HTR-8/SVneo (cell line): Measurements from ENCODE around the gene PPP4R1.

ENCODE experiments used
- DNase-seq: peaks from one replicate; pipeline ENCODE4 v3.0.0; 2011; ENCODE audit warnings: low spot score, mixed read lengths; ENCODE audit not compliant: insufficient read length
- FAIRE-seq: peaks from 2 replicates; lab custom pipeline; 2011; peaks lifted over from hg19 to GRCh38; lab: Jason Lieb, UNC

PPP4R1 gene

GRCh38 chr18:9597609-9598008 is 16.8 kb downstream of the PPP4R1 start:
- FAIRE-seq (no peak), DNase-seq (no peak)

- FAIRE-seq = no peak
- no peak for DNase-seq
These were observed 17.4 kb downstream of the PPP4R1 start for GRCh38 chr18:9596843-9597526.

- no peak for DNase-seq
- FAIRE-seq = no peak
These were observed 18.1 kb downstream of the PPP4R1 start for GRCh38 chr18:9596226-9596625.

DNA sequence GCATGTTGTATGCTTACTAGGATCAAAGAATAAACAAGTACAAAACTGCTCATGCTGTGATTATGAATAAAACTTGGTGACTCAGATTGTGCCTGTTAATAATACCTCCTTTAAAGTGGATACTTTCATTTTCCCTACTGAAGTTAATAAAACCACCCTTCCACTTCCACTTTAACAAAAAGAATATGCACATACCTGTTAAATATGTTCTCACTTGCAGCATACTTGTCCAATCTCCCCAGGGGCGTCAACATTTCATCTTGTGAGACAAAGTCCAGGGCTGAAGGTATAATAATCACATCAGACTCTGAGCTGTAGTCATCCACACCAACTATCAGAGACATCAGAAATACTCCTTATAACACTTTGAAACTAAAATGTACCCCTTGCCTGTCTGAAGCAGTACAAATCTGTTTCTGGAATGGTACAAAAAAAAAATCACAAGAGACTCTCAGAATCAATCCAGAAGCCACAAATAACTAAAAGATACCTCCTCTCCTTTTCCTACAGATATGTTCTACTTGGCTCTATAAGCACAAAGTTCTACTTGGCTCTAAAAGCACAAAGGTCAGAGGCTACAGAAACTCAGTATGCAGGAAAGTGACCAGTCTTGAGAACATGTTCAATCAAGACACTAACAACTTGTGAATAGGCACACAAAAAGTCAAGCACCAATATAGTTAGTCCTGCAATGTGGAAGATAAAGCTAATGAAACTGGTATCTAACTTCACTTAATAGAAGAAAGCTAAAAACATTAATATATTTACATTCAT is 19.3 kb downstream of the PPP4R1 start:
- DNase-seq (no peak), FAIRE-seq (no peak)

GRCh38 chr18:9587924-9588323 is 26.4 kb downstream of the PPP4R1 start:
- FAIRE-seq (no peak), DNase-seq (no peak)

DNA sequence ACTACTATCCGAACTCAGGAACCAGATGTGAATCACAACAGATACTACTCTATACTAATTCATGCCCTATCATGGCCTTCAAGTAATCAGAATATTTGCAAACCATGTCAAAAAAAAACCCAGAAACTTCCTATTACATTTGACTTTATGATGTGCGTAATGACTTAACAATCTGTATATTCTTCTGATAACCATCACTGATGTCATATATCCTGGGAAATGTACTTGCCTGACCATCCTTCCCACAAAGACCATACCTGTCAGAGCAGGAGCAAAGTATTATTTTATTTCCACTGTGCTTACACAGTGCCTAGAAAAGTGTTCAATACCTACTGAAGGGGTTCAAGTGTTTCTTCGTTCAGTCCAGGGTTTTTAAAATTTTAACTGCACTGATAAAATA is 27.5 kb downstream of the PPP4R1 start:
- DNase-seq = no peak

DNA sequence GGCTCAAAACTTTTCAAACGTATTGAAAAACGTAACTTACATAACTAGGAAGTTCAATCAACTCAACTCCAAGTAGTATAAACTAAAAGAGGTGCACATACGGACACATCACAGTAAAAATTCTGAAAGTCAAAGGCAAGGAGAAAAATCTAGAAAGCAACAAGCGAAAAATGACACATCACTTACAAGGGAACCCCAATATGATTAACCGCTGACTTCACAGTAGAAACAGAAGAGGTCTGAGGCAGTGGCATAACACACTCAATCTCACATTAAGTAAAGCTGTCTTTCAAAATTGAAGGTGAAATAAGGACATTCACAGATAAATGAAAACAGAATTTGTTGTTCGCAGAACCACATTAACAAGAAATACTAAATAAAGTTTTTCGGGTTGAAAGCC is 32.7 kb downstream of the PPP4R1 start:
- FAIRE-seq = no peak
- no peak for DNase-seq

More for the DNA sequence above, 27.5 kb downstream of the PPP4R1 start:
- no peak for FAIRE-seq

DNA sequence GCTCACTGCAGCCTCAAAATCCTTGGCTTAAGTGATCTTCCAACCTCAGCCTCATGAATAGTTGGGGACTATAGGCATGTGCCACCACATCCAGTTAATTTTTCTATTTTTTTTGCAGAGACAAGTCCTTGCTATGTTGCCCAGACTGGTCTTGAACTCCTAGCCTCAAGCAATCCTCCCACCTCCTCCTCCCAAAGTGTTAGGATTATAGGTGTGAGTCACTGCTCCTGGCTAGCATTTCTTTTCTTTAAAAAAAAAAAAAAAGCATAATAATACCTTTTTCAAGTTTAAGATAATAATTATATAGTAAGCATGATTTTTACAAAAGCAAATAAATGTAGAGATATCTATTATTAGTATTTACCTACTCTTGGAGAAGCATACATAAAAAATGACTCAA is 36.1 kb downstream of the PPP4R1 start:
- DNase-seq = no peak
- FAIRE-seq = no peak

DNA sequence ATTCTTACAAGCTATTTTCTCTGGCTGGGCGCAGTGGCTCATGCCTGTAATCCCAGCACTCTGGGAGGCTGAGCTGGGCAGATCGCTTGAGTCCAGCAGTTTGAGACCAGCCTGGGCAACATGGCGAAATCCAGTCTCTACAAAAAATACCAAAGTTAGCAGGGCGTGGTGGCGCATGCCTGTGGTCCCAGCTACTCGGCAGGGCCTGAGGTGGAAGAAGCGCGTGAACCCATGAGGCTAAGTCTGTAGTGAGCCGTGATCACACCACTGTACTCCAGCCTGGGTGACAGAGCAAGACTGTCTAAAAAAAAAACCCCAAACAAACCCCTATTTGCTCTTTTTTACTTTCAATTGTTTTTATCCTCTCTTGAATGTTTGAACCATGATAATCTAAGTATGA is 37.0 kb downstream of the PPP4R1 start:
- DNase-seq (no peak), FAIRE-seq (no peak)

DNA sequence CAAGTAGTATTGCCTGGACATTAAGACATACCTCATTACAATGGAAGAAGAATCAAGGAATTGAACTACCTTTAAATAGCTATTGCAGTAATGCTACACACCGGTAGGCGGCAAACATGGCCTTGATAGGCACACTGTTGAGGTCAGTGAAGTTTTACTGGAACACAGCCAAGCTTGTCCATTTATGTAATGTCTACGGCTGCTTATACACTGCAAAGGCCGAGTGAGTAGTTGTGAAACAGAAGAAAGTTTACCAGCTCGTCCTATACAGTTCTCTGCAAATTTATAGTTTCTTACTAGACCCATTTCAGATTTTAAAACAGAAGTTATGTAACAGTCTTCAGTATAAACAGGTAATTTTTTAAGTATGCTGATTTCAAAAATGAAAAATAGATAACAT is 38.8 kb downstream of the PPP4R1 start:
- peak; percentile 72 for FAIRE-seq
- peak; percentile 77 for DNase-seq

DNA sequence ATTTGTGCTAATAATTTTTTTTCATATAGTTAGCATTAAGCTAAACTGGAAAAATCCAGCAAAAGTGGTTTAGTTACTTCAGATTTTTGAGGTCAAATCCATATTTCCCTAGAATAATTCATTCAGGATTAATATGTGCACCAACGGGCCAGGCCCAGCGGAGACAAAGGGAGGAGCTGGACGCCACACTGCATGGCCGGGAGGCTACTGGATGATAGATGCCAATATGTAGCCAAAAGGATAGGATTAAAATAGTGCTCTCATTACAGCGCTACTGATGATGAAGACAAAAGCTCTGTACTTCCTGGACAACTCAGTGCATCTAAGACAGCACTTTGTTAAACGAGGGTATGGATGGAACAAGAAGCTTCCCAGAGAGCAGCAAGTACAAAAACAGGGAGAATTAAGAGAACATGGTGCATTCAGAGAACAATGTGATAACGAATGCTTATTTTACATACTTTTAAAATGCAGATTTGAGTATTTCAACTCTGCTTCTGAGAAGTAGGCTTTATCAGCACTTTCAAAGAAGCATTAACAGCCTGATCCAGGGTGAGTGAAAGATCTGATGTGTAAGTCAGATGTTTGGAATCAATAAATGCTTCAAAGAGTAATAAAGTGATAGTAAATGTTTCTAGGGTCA is 39.8 kb downstream of the PPP4R1 start:
- DNase-seq = no peak
- no peak for FAIRE-seq

DNA sequence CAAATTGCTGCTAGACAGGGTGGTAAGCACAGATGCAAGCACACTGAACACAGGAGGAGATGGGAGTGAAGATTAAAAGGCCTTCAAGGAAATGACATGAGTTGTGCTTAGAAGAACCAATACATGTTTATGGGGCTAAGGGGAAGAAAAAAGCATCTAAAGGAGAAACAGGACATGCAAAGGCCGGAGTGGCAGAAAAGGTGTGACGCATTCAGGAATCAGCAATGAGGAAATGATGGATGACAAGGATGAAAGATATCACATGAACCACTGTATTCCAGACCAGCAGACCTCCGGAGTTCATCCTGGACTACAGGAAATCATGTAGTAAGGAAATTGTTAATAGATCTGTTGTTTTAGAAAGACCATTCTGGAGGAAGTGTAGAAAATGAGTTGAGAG is 42.8 kb downstream of the PPP4R1 start:
- DNase-seq = no peak
- FAIRE-seq = no peak

DNA sequence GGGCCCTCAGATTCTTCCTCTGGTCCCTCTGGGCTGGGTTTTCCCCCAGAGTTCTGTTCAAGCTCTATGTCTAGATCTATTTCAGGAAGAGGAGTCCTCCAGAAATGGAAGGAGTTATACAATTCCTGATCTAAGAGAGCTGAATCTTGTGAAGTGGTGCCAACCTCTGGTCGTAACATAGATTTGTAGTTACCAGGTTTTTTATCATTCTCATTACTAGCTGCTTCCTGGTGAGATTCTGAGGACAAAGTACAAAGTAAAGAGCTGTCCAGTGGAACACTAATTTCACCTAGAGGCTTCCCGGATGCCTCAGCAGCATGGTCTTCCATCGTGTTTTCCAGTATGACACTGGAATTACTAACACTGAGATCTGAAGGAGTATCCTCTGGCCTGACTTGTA is 44.1 kb downstream of the PPP4R1 start:
- no peak for FAIRE-seq

DNA sequence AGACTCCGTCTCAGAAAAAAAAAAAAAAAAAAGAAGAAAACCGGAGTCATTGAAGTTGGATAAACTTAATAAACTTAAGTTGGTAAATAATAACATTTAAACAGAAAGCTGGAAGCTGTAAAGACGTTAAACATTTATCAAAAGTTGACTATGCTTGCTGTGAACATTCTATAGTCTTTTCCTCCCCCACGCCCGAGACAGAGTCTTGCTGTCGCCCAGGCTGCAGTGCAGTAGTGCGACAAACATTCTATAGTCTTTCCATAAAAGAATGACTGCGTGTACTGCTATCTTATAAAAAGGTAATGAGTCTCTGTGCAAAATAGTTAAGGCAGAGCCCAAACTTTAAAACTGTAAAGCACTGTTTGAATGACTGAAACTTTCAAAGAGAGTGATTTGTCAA is 45.2 kb downstream of the PPP4R1 start:
- DNase-seq (no peak), FAIRE-seq (no peak)

More for the DNA sequence above, 44.1 kb downstream of the PPP4R1 start:
- no peak for DNase-seq

DNA sequence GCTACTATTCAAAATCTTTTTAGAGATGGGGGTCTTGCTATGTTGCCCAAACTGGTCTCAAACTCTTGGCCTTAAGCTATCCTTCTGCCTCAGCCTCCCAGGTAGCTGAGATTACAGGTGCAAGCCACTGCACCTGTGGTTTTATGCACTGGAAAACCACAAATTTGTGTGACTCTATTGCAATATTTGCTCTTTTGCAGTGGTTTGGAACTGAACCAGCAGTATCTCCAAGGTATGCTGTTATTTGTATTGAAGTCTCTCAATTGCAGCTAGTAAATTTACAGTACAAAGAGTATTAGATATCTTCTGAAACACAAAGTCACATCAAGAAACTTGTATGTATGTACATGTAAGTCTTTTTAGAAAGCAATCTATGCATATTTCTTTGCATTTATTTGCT is 46.2 kb downstream of the PPP4R1 start:
- DNase-seq = no peak
- FAIRE-seq = no peak

GRCh38 chr18:9565407-9565806 is 49.0 kb downstream of the PPP4R1 start:
- no peak for DNase-seq
- FAIRE-seq = no peak

DNA sequence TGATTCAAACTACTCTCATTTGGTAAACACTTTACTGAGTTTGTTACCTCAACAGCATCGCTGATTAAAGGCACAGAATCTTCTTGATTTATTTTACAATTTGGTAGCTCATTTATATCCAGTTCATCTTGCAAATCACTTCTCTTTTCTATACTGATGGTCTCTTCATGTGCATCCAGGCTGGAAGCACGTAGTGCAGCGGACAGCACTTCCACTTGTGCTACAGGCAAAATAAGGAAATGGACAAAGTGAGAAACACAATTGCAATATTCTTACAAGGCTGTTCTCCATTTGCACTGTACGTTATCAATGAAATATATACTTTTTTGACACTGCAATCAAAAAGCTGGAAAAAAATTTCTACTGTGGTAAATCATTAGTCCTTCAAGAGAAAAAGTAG is 51.0 kb downstream of the PPP4R1 start:
- DNase-seq (no peak), FAIRE-seq (no peak)

DNA sequence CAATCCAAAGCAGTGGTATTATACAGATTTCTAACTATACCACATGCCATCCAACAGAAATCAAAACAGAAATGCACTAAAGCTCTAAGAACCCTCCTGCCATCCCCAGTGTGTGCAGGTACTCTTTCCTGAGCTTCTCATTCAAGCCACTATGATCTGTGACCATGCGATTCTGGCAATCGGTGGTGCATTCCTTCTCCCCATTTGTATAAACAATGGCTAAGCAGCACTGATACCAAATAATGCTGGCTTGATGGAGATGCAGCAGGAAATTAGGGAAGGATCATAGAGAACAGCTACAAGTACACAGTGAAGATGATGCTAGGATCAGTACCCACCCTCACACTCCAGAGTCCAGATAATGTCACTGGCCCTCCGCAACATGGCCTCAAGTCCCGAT is 51.8 kb downstream of the PPP4R1 start:
- no peak for DNase-seq
- FAIRE-seq = no peak

GRCh38 chr18:9561759-9562158 is 52.6 kb downstream of the PPP4R1 start:
- FAIRE-seq (no peak), DNase-seq (no peak)

DNA sequence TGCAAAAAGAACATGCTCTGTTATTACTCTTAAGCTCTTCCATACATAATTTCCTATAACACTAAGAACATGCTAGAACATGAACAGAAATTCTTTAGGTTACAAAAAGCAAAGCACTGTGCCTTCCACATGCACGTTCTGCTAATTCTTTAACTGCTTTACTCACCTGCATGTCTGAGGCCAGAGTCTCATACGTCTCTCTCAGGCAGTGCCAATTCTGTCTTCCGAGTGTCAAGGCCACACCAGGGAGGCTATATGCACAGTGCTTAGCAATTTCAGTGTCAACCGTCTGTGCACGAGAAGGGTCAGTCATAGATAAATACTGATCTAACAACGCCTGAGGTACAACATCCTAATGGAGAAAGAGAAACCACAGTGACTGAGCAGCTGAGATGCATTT is 55.1 kb downstream of the PPP4R1 start:
- FAIRE-seq (no peak), DNase-seq (no peak)

DNA sequence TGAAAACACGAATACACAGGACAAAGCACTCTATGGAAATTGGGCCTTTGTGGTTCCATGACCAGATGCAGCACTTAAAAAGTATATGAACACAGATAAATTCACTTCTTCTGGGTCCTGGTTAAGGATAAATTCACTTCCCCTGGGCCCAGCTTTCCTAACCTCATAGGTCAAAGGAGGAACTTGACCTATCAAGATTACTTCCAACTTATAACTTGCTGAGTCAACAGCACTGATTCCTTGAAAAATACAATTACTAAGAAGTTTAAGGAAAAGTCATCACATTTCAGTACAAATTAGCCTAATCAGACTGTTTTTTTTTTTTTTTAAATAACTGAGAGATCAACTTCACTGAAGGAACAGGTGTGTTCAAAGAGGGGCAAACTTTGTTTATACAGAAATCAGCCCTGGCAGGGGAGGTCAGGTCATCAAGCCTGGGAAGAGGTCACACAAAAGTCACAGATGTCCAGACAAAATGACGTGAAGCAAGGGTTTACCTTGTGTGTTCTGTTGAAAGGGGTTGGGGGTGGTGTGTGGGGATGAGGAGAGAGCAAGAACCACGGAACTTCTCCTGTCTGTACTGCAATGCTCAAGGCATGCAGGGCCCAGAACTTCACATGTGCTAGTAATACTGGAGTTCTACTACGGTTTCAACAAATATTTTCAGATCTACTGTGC is 55.8 kb downstream of the PPP4R1 start:
- FAIRE-seq = no peak
- DNase-seq = no peak
